Ovary (tissue), 3 donors: ENCODE data around the gene DRD3.

Experiments used
- EP300 ChIP-seq: sonication (generic); formaldehyde crosslinking; IDR thresholded peaks from one replicate; pipeline ENCODE4 v1.6.1; 2017; ENCODE audit warnings: antibody characterized with exemption
- POLR2A ChIP-seq: fragments of 450-650 bp; IDR thresholded peaks from one replicate; pipeline ENCODE4 v1.6.1; 2017; ENCODE audit warnings: antibody characterized with exemption, mild to moderate bottlenecking, moderate library complexity
- TF ChIP-seq, protein P1 (sequence below), 3 donors: fragments of 450-650 bp in 2 of 3; fragments of 200-600 bp in 1 of 3; IDR thresholded peaks; one replicate each; pipeline versions ENCODE4 v1.5.1 to v1.8.0; 2016 to 2022; ENCODE audit warnings: antibody characterized with exemption in 3 of 3, mild to moderate bottlenecking in 1 of 3
- donor health status: DM: no; HTN: no; CAD: no.

DNA sequence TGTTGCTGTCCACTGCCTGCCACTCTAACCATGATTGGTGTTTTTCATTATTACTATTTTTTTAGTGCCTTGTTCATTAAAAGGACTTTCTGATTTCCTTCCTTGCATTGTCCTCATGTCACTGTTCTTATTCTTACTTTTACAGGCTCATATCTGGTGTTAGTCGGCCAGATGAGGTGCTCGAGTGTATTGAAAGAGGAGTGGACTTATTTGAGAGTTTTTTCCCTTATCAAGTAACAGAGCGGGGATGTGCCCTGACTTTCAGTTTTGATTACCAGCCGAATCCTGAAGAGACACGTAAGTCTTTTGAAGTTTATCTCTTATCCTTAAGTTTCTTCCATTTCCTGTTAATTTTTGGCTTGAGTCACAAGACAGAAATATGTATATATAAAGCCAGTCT lies 99.1 kb downstream of the DRD3 start:
- TF ChIP-seq, protein P1, sequence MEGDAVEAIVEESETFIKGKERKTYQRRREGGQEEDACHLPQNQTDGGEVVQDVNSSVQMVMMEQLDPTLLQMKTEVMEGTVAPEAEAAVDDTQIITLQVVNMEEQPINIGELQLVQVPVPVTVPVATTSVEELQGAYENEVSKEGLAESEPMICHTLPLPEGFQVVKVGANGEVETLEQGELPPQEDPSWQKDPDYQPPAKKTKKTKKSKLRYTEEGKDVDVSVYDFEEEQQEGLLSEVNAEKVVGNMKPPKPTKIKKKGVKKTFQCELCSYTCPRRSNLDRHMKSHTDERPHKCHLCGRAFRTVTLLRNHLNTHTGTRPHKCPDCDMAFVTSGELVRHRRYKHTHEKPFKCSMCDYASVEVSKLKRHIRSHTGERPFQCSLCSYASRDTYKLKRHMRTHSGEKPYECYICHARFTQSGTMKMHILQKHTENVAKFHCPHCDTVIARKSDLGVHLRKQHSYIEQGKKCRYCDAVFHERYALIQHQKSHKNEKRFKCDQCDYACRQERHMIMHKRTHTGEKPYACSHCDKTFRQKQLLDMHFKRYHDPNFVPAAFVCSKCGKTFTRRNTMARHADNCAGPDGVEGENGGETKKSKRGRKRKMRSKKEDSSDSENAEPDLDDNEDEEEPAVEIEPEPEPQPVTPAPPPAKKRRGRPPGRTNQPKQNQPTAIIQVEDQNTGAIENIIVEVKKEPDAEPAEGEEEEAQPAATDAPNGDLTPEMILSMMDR (IDR thresholded peaks at IDR 0.05), result no peak
- TF ChIP-seq EP300 (no peak), POLR2A (no peak)
